Pulmonary artery endothelial cell (primary cell): ENCODE results near the gene ZNF471. TPM values are rescaled to one million over a fixed set of nuclear protein-coding genes. Genes with fewer than 3 reads are reported as not detected.

Source experiments
- DNase-seq: peaks from one replicate; pipeline ENCODE4 v3.0.0-alpha.2; 2011; ENCODE audit warnings: low read depth, low spot score
- total RNA-seq: library from RNA; depleted of rRNA; stranded (reverse); fragments of >200 nt; gene quantifications from 2 replicates; pipeline ENCODE4 v1.2.3, GENCODE V29; 2014

The ZNF471 gene
- total RNA-seq, 1 donor from 2014 or later, result 1.8 TPM

- DNase-seq, result no peak
These were observed 66.3 kb downstream of the ZNF471 start for GRCh38 chr19:56573914-56574313.

GRCh38 chr19:56577719-56578602 is 70.3 kb downstream of the ZNF471 start:
- no peak for DNase-seq

Other genes with a start within 250 kb of the ZNF471 start
- 0.21 and 0.46 TPM in 2 replicates for gene EDDM13, start 235.1 kb upstream of the ZNF471 start, total RNA-seq
- gene ZSCAN5A, start 193.0 kb upstream of the ZNF471 start, total RNA-seq, result 5.1 and 7.3 TPM in 2 replicates
- gene ZNF582, start 114.3 kb upstream of the ZNF471 start, total RNA-seq, result 1.7 and 2.3 TPM in 2 replicates
- 3.2 and 6.3 TPM in 2 replicates for gene ZNF583, start 103.5 kb upstream of the ZNF471 start, total RNA-seq
- 2.5 and 3.6 TPM in 2 replicates for gene ZNF667, start 30.5 kb upstream of the ZNF471 start, total RNA-seq
- 5.1 and 10.4 TPM in 2 replicates for gene ZFP28, start 31.1 kb downstream of the ZNF471 start, total RNA-seq
- gene ZNF470, start 59.6 kb downstream of the ZNF471 start, total RNA-seq, result 3.6 and 5.3 TPM in 2 replicates
- 10.8 and 12.4 TPM in 2 replicates for gene ZNF71, start 87.4 kb downstream of the ZNF471 start, total RNA-seq
- gene SMIM17, start 135.3 kb downstream of the ZNF471 start, total RNA-seq, result 0.14 and 0.26 TPM in 2 replicates
- gene ZNF835, start 163.9 kb downstream of the ZNF471 start, total RNA-seq, result 0.07 and 0.78 TPM in 2 replicates